ENCODE results near the gene CAPN8.

DNA sequence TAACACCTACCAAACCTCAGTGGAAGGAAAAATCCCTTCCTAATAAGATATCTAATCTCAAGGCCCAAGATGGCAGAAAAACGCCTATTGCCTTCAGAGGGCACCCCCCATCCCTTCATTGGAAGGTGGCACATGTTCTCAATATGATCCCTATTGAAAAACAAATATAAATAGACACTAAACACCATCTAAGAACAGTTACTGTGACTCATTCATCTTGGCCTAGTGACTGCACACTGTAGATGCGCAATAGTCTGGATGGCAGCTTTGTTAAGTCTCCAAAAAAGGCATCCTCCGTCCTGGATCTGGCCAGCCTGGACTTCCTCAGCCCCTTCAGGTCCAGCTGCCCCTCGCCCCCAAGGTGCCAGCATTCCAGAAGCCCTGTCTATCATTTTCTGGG is 121.9 kb downstream of the CAPN8 start:
- TF ChIP-seq, protein P1, sequence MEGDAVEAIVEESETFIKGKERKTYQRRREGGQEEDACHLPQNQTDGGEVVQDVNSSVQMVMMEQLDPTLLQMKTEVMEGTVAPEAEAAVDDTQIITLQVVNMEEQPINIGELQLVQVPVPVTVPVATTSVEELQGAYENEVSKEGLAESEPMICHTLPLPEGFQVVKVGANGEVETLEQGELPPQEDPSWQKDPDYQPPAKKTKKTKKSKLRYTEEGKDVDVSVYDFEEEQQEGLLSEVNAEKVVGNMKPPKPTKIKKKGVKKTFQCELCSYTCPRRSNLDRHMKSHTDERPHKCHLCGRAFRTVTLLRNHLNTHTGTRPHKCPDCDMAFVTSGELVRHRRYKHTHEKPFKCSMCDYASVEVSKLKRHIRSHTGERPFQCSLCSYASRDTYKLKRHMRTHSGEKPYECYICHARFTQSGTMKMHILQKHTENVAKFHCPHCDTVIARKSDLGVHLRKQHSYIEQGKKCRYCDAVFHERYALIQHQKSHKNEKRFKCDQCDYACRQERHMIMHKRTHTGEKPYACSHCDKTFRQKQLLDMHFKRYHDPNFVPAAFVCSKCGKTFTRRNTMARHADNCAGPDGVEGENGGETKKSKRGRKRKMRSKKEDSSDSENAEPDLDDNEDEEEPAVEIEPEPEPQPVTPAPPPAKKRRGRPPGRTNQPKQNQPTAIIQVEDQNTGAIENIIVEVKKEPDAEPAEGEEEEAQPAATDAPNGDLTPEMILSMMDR (IDR thresholded peaks at IDR 0.05) = no peak
- no peak for TF ChIP-seq POLR2A (IDR thresholded peaks at IDR 0.05)
